NT2/D1 (cell line): ENCODE measurements around the gene CSNK1D.

ENCODE experiments used
- DNase-seq: peaks from one replicate; pipeline ENCODE4 v3.0.0-alpha.2; 2011; ENCODE audit warnings: low read depth, low spot score
- H3K27me3 ChIP-seq: 2 replicates; pipeline ENCODE4 v1.6.0; 2011; ENCODE audit warnings: mild to moderate bottlenecking; ENCODE audit not compliant: insufficient read length, insufficient read depth
- H3K36me3 ChIP-seq: 2 replicates; pipeline ENCODE4 v1.6.1; 2011; ENCODE audit warnings: mild to moderate bottlenecking, low read length, mixed read lengths; ENCODE audit not compliant: insufficient read depth, insufficient read length
- H3K4me1 ChIP-seq: 2 replicates; pipeline ENCODE4 v1.5.1; 2011; ENCODE audit not compliant: insufficient read depth, insufficient read length
- H3K4me3 ChIP-seq: 2 replicates; pipeline ENCODE4 v1.5.1; 2011; ENCODE audit warnings: low read depth; ENCODE audit not compliant: insufficient read length
- H3K9ac ChIP-seq: 2 replicates; pipeline ENCODE4 v1.6.0; 2011; ENCODE audit warnings: low read depth; ENCODE audit not compliant: insufficient read length
- H3K9me3 ChIP-seq: 2 replicates; pipeline ENCODE4 v1.5.1; 2011; ENCODE audit warnings: mild to moderate bottlenecking, low read length; ENCODE audit not compliant: insufficient read depth
- SUZ12 ChIP-seq: IDR thresholded peaks from 2 replicates; pipeline ENCODE4 v1.6.1; 2011; ENCODE audit not compliant: insufficient read length, insufficient read depth; ENCODE audit errors: extremely low read depth
- YY1 ChIP-seq: IDR thresholded peaks from 2 replicates; pipeline ENCODE4 v1.6.1; 2011; ENCODE audit not compliant: insufficient read length, insufficient read depth
- ZNF274 ChIP-seq: IDR thresholded peaks from 2 replicates; pipeline ENCODE4 v1.6.1; 2011; ENCODE audit warnings: mild to moderate bottlenecking, low read depth, low read length

CSNK1D gene

GRCh38 chr17:82231562-82232321, 41.8 kb downstream of the CSNK1D start:
- TF ChIP-seq SUZ12 (no peak), YY1 (no peak), ZNF274 (no peak)
- no peaks in the 10 kb centered on the region for H3K9me3 ChIP-seq
- no peak for DNase-seq
- peak overlapping the region; percentile 63 for H3K4me3 ChIP-seq
- peaks cover 38% of the 10 kb centered on the region for H3K36me3 ChIP-seq
- H3K27me3 ChIP-seq = peaks cover 21% of the 10 kb centered on the region
- H3K9ac ChIP-seq = peak overlapping the region; percentile 80
- peaks cover 49% of the 10 kb centered on the region for H3K4me1 ChIP-seq

DNA sequence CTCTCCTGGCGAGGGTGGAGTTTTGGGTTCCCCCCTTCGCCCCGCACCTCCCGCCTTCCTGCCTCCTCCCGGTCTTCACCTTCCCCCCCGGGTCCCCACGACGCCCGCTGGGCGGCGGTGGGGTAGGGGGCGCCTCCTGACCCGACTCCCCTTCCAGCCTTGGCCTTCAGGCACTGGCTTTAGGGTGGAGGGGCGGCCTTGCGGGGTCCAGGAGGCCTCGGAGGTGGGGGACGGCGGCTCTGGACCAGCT, 42.3 kb downstream of the CSNK1D start:
- DNase-seq = no peak
- peaks cover 48% of the 10 kb centered on the region for H3K4me1 ChIP-seq
- TF ChIP-seq YY1 = no peak
- no peak for TF ChIP-seq SUZ12
- TF ChIP-seq ZNF274 = no peak
- H3K9ac ChIP-seq = peak overlapping the region; percentile 80
- peak overlapping the region; percentile 63 for H3K4me3 ChIP-seq
- H3K36me3 ChIP-seq = peaks cover 33% of the 10 kb centered on the region
- peaks cover 21% of the 10 kb centered on the region for H3K27me3 ChIP-seq
- H3K9me3 ChIP-seq = no peaks in the 10 kb centered on the region

DNA sequence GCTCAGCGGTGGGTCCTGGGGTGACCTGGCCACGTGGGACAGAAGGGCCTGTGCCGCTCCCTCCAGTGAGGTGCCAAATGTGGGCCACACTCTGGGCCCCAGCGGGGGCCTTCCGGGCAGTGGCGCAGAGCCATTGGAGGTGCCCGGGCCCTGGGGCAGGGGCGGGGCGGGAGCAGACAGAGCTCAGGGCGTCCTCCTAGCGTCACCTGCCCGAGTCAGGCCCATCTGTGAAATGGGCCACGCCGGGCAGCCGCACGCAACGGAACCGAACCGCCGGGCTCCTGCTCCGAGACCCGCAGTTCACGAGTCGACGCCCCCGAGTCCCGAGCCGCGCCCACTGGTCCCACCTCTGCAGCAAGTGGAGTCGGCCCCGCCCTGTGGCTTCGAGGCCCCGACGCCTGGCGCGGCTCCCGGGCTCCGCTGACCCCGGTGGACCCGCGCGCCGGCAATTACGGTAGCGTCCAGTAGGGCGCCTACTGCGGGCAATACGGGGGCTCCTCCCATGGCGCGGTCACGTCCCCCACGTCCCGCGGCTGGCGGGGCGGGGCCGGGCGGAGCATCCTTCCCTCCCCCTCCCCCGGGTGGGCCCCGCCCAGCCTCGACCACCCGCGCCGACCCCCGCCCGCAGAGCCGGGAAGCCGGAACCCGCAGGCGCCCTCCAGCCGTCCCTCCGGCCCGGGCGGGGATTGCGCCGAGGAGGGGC, 42.7 kb downstream of the CSNK1D start:
- H3K9me3 ChIP-seq = no peaks in the 10 kb centered on the region
- H3K36me3 ChIP-seq = peaks cover 29% of the 10 kb centered on the region
- peaks cover 21% of the 10 kb centered on the region for H3K27me3 ChIP-seq
- no peak for DNase-seq
- peaks cover 48% of the 10 kb centered on the region for H3K4me1 ChIP-seq
- H3K4me3 ChIP-seq = peak overlapping the region; percentile 63
- H3K9ac ChIP-seq = peak overlapping the region; percentile 84
- no peak for TF ChIP-seq SUZ12
- TF ChIP-seq ZNF274 = no peak
- no peak for TF ChIP-seq YY1

DNA sequence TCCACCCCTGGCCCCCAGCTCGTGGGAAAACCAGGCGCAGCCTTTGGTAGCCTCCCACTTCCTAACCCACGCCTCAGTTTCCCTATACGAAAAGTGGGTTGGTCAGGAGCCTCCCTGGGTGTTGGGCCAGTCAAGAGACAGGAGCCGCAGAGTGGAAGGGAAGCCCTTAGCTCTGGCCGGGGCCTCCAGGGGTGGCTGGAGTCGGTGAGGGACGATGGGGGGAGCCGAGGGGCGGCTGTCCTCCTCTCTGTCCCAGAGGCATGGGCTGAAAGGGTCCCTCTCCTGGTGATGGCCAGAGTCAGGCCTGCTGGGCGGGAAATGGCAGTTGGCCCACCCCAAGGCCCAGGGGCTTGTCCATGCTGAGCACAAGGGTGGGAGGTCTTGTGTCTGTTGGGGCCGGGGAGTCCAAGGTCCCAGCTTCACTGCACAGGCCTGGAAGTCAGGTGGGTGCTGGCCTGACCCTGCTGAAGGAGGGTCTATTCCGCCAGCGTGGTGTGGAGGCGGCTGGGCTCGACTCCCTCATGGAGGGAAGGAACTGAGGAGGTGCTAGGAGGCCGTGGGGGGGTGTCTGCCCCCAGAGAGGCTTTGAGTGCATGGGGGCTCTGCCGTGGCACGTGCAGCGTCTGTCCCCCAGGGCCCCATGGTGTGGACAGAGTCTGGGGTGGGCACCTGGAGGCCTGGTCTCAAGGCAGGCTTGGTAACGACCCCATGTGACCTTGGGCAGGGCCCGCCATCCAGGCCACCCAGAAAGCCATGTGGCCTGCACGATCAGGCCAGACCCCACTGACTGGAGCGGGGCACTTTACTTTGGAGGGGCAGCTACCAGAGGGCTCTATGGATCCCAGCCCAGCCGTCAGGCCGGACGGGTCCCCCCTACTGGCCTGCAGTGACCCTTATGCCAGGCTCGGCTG, 43.5 kb downstream of the CSNK1D start:
- Histone ChIP-seq H3K9me3 (no peaks in the 10 kb centered on the region), H3K36me3 (peaks cover 22% of the 10 kb centered on the region), H3K27me3 (peaks cover 21% of the 10 kb centered on the region), H3K4me3 (peak overlapping the region; percentile 74), H3K4me1 (peaks cover 46% of the 10 kb centered on the region), H3K9ac (peak overlapping the region; percentile 84)
- no peak for DNase-seq
- TF ChIP-seq YY1 = no peak
- no peak for TF ChIP-seq ZNF274
- no peak for TF ChIP-seq SUZ12

GRCh38 chr17:82228842-82229697, 44.4 kb downstream of the CSNK1D start, which contains the start of gene SLC16A3:
Gene SLC16A3 (plus strand): TSS chr17:82229042. CDS start chr17:82236009, 6,967 bp downstream.
- no peak for DNase-seq
- Histone ChIP-seq H3K9me3 (no peaks in the 10 kb centered on the region), H3K4me1 (peaks cover 38% of the 10 kb centered on the region), H3K27me3 (peaks cover 21% of the 10 kb centered on the region), H3K4me3 (peak within 1 kb of the TSS; percentile 74), H3K9ac (peak within 1 kb of the TSS; percentile 85), H3K36me3 (peaks cover 16% of the 10 kb centered on the region)
- TF ChIP-seq YY1 = no peak
- no peak for TF ChIP-seq ZNF274
- TF ChIP-seq SUZ12 = no peak

DNA sequence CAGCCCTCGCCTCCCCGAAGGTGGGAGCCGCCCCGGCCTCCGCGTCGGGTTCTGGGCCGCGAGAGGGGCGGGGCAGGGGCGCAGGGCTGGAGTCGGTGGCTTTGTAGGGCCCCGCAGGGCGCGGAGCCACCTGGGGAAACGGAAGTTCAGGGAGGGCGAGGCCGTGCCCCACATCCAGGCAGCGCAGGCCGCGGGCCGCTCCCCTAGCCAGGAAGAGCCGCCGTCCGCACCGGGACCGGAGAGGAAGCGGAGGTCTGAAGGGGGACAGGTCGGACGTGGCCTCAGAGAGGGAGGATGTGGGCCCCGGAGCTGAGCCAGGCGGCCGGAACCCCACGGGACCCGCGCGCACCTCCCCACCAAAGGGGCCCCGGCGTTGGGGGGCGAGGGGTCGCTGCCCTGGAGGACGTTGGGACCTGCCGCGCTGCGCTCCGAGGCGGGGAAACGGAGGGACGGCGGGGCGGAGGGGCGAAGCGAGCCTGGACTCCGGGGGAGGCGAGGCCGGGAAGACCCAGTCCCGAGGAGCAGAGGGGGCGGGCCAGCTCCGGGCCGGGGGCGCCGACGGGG, 45.1 kb downstream of the CSNK1D start:
- H3K27me3 ChIP-seq = peaks cover 21% of the 10 kb centered on the region
- no peak for DNase-seq

More for the DNA sequence above, 45.1 kb downstream of the CSNK1D start:
- Histone ChIP-seq H3K4me3 (peak overlapping the region; percentile 74), H3K9ac (peak overlapping the region; percentile 85), H3K9me3 (no peaks in the 10 kb centered on the region), H3K36me3 (peaks cover 16% of the 10 kb centered on the region), H3K4me1 (peaks cover 35% of the 10 kb centered on the region)
- TF ChIP-seq SUZ12 = no peak
- no peak for TF ChIP-seq ZNF274
- TF ChIP-seq YY1 = no peak
